ENCODE measurements around the gene CROCC2. TPM values are rescaled to one million over a fixed set of nuclear protein-coding genes. Genes with fewer than 3 reads are reported as not detected.

The CROCC2 gene
- total RNA-seq, 2 experiments from 2014 or later, result not detected

- CTCF ChIA-PET, result interaction anchor here (0.9 kb wide), 1 partner anchor 98 kb away, joined by 4 read pairs; no protein-coding TSS in a partner anchor
- intact Hi-C loops (cut with micrococcal nuclease), result no loop called here
- no peaks in the 10 kb centered on the region for H3K4me1 Mint-ChIP-seq (ENCODE audit: low read depth)
- H3K27ac Mint-ChIP-seq, result no peak overlapping the region
- no peaks in the 10 kb centered on the region for H3K9me3 Mint-ChIP-seq
- no peak for DNase-seq
- no peaks in the 10 kb centered on the region for H3K27me3 Mint-ChIP-seq
- H3K36me3 Mint-ChIP-seq (ENCODE audit: low read depth), result no peaks in the 10 kb centered on the region
- POLR2A ChIA-PET, result no interaction called here
- ATAC-seq, result no peak
- H3K4me3 Mint-ChIP-seq, result no peak overlapping the region
- TF ChIP-seq, protein P1, sequence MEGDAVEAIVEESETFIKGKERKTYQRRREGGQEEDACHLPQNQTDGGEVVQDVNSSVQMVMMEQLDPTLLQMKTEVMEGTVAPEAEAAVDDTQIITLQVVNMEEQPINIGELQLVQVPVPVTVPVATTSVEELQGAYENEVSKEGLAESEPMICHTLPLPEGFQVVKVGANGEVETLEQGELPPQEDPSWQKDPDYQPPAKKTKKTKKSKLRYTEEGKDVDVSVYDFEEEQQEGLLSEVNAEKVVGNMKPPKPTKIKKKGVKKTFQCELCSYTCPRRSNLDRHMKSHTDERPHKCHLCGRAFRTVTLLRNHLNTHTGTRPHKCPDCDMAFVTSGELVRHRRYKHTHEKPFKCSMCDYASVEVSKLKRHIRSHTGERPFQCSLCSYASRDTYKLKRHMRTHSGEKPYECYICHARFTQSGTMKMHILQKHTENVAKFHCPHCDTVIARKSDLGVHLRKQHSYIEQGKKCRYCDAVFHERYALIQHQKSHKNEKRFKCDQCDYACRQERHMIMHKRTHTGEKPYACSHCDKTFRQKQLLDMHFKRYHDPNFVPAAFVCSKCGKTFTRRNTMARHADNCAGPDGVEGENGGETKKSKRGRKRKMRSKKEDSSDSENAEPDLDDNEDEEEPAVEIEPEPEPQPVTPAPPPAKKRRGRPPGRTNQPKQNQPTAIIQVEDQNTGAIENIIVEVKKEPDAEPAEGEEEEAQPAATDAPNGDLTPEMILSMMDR (IDR thresholded peaks at IDR 0.05), result no peak
Measured at GRCh38 chr2:240948905-240949790, 43.0 kb downstream of the CROCC2 start.

GRCh38 chr2:240949791-240950705, 43.9 kb downstream of the CROCC2 start:
- CTCF ChIA-PET, result no interaction called here
- H3K27me3 Mint-ChIP-seq, result no peaks in the 10 kb centered on the region
- TF ChIP-seq, protein P1 (IDR thresholded peaks at IDR 0.05), result no peak
- ATAC-seq (no peak), DNase-seq (no peak)
- POLR2A ChIA-PET, result no interaction called here
- no peak overlapping the region for H3K27ac Mint-ChIP-seq
- no peak overlapping the region for H3K4me3 Mint-ChIP-seq
- no peaks in the 10 kb centered on the region for H3K36me3 Mint-ChIP-seq (ENCODE audit: low read depth)
- H3K4me1 Mint-ChIP-seq (ENCODE audit: low read depth), result no peaks in the 10 kb centered on the region
- H3K9me3 Mint-ChIP-seq, result no peaks in the 10 kb centered on the region
- intact Hi-C loops (cut with micrococcal nuclease), result no loop called here

DNA sequence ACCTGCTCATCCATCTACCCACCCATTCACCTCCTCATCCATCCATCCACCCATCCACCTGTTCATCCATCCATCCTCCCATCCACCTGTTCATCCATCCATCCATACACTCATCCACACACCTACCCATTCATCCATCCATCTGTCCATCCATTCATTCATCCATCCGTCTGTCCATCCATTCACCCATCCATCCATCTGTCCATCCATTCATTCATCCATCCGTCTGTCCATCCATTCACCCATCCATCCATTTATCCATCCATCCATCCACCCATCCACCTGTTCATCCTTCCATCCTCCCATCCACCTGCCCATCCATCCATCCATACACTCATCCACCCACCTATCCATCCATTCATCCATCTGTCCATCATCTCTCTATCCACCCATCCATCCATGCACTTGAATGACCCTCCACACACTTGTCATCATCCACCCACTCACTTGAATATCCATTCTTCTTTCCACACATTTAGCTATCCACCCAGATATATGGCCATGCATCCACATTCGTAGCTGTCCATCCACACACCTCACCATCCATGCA, 45.0 kb downstream of the CROCC2 start:
- ChIA-PET POLR2A (no interaction called here), CTCF (no interaction called here)
- H3K27me3 Mint-ChIP-seq, result no peaks in the 10 kb centered on the region
- TF ChIP-seq, protein P1 (IDR thresholded peaks at IDR 0.05), result no peak
- H3K36me3 Mint-ChIP-seq (ENCODE audit: low read depth), result no peaks in the 10 kb centered on the region
- ATAC-seq, result no peak
- no peaks in the 10 kb centered on the region for H3K9me3 Mint-ChIP-seq
- H3K4me1 Mint-ChIP-seq (ENCODE audit: low read depth), result no peaks in the 10 kb centered on the region
- no peak overlapping the region for H3K27ac Mint-ChIP-seq
- intact Hi-C loops (cut with micrococcal nuclease), result no loop called here
- no peak overlapping the region for H3K4me3 Mint-ChIP-seq
- DNase-seq, result no peak

GRCh38 chr2:240952496-240953246, 46.5 kb downstream of the CROCC2 start:
- CTCF ChIA-PET, result no interaction called here
- Mint-ChIP-seq H3K4me1 (ENCODE audit: low read depth) (no peaks in the 10 kb centered on the region), H3K27me3 (no peaks in the 10 kb centered on the region), H3K27ac (no peak overlapping the region), H3K36me3 (ENCODE audit: low read depth) (no peaks in the 10 kb centered on the region), H3K4me3 (no peak overlapping the region), H3K9me3 (no peaks in the 10 kb centered on the region)
- POLR2A ChIA-PET, result no interaction called here
- DNase-seq (no peak), ATAC-seq (no peak)
- intact Hi-C loops (cut with micrococcal nuclease), result no loop called here
- TF ChIP-seq, protein P1 (IDR thresholded peaks at IDR 0.05), result no peak
